Mesothelial cell of epicardium (in vitro differentiated cells): ENCODE results near the gene HSPA8. TPM values are rescaled to one million over a fixed set of nuclear protein-coding genes. Genes with fewer than 3 reads are reported as not detected.

Experiments
- DNase-seq, 2 experiments: peaks; one replicate each; pipeline ENCODE4 v3.0.0; 2021; ENCODE audit warnings: low spot score in 2 of 2; ENCODE audit not compliant: unreplicated experiment in 2 of 2
- H3K27ac Mint-ChIP-seq: 2 replicates; pipeline ENCODE4 v1.8.0; 2021; ENCODE audit warnings: mixed read lengths
- H3K27me3 Mint-ChIP-seq: 2 replicates; pipeline ENCODE4 v1.8.0; 2021; ENCODE audit warnings: low read depth, mixed read lengths
- H3K36me3 Mint-ChIP-seq: 2 replicates; pipeline ENCODE4 v1.8.0; 2021; ENCODE audit warnings: mixed read lengths
- H3K4me1 Mint-ChIP-seq: 2 replicates; pipeline ENCODE4 v1.8.0; 2021; ENCODE audit warnings: mixed read lengths
- H3K4me3 Mint-ChIP-seq: 2 replicates; pipeline ENCODE4 v1.8.0; 2021; ENCODE audit warnings: mild to moderate bottlenecking, moderate library complexity, mixed read lengths
- H3K9me3 Mint-ChIP-seq: 2 replicates; pipeline ENCODE4 v1.8.0; 2021; ENCODE audit warnings: mixed read lengths
- CTCF ChIP-seq: fragments of 200-600 bp; sonication (generic); IDR thresholded peaks from one replicate; pipeline ENCODE4 v1.5.0; 2021; ENCODE audit warnings: antibody characterized with exemption; ENCODE audit not compliant: unreplicated experiment
- total RNA-seq: library from RNA; stranded (reverse); gene quantifications from 3 replicates; pipeline ENCODE4 v1.2.1, GENCODE V29; 2021

HSPA8 gene
- total RNA-seq, 1 donor from 2014 or later, result 714 TPM

- TF ChIP-seq CTCF, result no peak
- Mint-ChIP-seq H3K4me3 (no peak overlapping the region), H3K27me3 (peaks cover 14% of the 10 kb centered on the region), H3K27ac (no peak overlapping the region), H3K9me3 (no peaks in the 10 kb centered on the region), H3K36me3 (no peaks in the 10 kb centered on the region), H3K4me1 (no peaks in the 10 kb centered on the region)
- DNase-seq, result no peak
Measured at GRCh38 chr11:123030517-123030916, 31.4 kb downstream of the HSPA8 start.

- no peak for TF ChIP-seq CTCF
- Mint-ChIP-seq H3K36me3 (no peaks in the 10 kb centered on the region), H3K27me3 (peaks cover 16% of the 10 kb centered on the region), H3K9me3 (no peaks in the 10 kb centered on the region), H3K27ac (no peak overlapping the region), H3K4me3 (no peak overlapping the region), H3K4me1 (peaks cover 2% of the 10 kb centered on the region)
- DNase-seq, result no peak
Measured at GRCh38 chr11:123020968-123021367, 41.0 kb downstream of the HSPA8 start.

- TF ChIP-seq CTCF, result no peak
- Mint-ChIP-seq H3K36me3 (no peaks in the 10 kb centered on the region), H3K4me1 (peaks cover 2% of the 10 kb centered on the region), H3K27ac (no peak overlapping the region), H3K27me3 (peaks cover 24% of the 10 kb centered on the region), H3K9me3 (no peaks in the 10 kb centered on the region), H3K4me3 (no peak overlapping the region)
- no peak for DNase-seq
Measured at GRCh38 chr11:123018702-123019101, 43.2 kb downstream of the HSPA8 start.

- no peak for TF ChIP-seq CTCF
- H3K9me3 Mint-ChIP-seq, result no peaks in the 10 kb centered on the region
- no peak overlapping the region for H3K27ac Mint-ChIP-seq
- H3K36me3 Mint-ChIP-seq, result no peaks in the 10 kb centered on the region
- DNase-seq, result no peak
- peaks cover 34% of the 10 kb centered on the region for H3K27me3 Mint-ChIP-seq
- H3K4me1 Mint-ChIP-seq, result no peaks in the 10 kb centered on the region
- H3K4me3 Mint-ChIP-seq, result no peak overlapping the region
Measured at GRCh38 chr11:123011510-123011909, 50.4 kb downstream of the HSPA8 start.

Other genes with a start within 250 kb of the HSPA8 start
- gene CRTAM, start 223.6 kb downstream of the HSPA8 start, total RNA-seq, result not detected in 3 replicates
- gene JHY, start 179.4 kb downstream of the HSPA8 start, total RNA-seq, result 6.4 to 7.4 TPM (median 6.8 TPM) in 3 replicates
- gene BSX, start 80.3 kb downstream of the HSPA8 start, total RNA-seq, result not detected in 3 replicates
- 16.3 to 18.9 TPM (median 18.0 TPM) in 3 replicates for gene CLMP, start 133.1 kb upstream of the HSPA8 start, total RNA-seq